GM23338 (cell line): ENCODE data around the gene MINK1. TPM values are rescaled to one million over a fixed set of nuclear protein-coding genes. Genes with fewer than 3 reads are reported as not detected.
"Not testable (repeated sequence)": the region's sequence is repeated elsewhere in the genome, so short reads cannot be mapped to it uniquely, and the experiment has no call there.

Experiments used
- ATAC-seq: fragments of 200-7000 bp; cut with Tn5 transposase; 3 replicates; pipeline ENCODE4 v1.9.1; 2020
- DNase-seq: peaks from one replicate; pipeline ENCODE4 v3.0.0-alpha.2; 2015; ENCODE audit warnings: low spot score
- H2AFZ ChIP-seq: fragments of 200-600 bp; sonication (generic); 2 replicates; pipeline ENCODE4 v1.8.0; 2016; ENCODE audit warnings: antibody characterized with exemption, mild to moderate bottlenecking, moderate library complexity
- H3F3A ChIP-seq: fragments of 200-600 bp; sonication (generic); replicated peaks from 2 replicates; pipeline ENCODE4 v1.8.0; 2017; ENCODE audit warnings: antibody characterized with exemption, mixed run types, low read depth
- H3K27ac ChIP-seq: fragments of 200-600 bp; sonication (generic); 2 replicates; pipeline ENCODE4 v1.6.1; 2016; ENCODE audit warnings: low read depth
- H3K27me3 ChIP-seq: fragments of 200-600 bp; sonication (generic); 2 replicates; pipeline ENCODE4 v1.8.0; 2016; ENCODE audit warnings: mild to moderate bottlenecking, mixed run types, moderate library complexity; ENCODE audit not compliant: insufficient read depth
- H3K36me3 ChIP-seq: fragments of 200-600 bp; sonication (generic); 2 replicates; pipeline ENCODE4 v1.8.0; 2016; ENCODE audit warnings: mild to moderate bottlenecking; ENCODE audit not compliant: insufficient read depth
- H3K4me1 ChIP-seq: fragments of 200-600 bp; sonication (generic); 2 replicates; pipeline ENCODE4 v1.8.0; 2016; ENCODE audit warnings: mild to moderate bottlenecking, moderate library complexity; ENCODE audit not compliant: insufficient read depth
- H3K4me2 ChIP-seq: fragments of 200-600 bp; sonication (generic); 2 replicates; pipeline ENCODE4 v1.7.1; 2017; ENCODE audit warnings: mixed run types
- H3K4me3 ChIP-seq: fragments of 200-600 bp; sonication (generic); 2 replicates; pipeline ENCODE4 v1.6.1; 2016; ENCODE audit warnings: mixed run types
- H3K79me2 ChIP-seq: fragments of 200-600 bp; sonication (generic); replicated peaks from 2 replicates; pipeline ENCODE4 v1.8.0; 2017; ENCODE audit warnings: mild to moderate bottlenecking; ENCODE audit not compliant: insufficient read depth
- H3K9me2 ChIP-seq: fragments of 200-600 bp; sonication (generic); 2 replicates; pipeline ENCODE4 v1.8.0; 2017; ENCODE audit not compliant: insufficient read depth
- H4K20me1 ChIP-seq: fragments of 200-600 bp; sonication (generic); replicated peaks from 2 replicates; pipeline ENCODE4 v1.8.0; 2017; ENCODE audit warnings: mild to moderate bottlenecking; ENCODE audit not compliant: insufficient read depth
- H3K27ac Mint-ChIP-seq: 2 replicates; pipeline ENCODE4 v1.8.0; 2020; ENCODE audit warnings: inconsistent platforms, mild to moderate bottlenecking, moderate library complexity, mixed read lengths
- H3K27me3 Mint-ChIP-seq: 3 replicates; pipeline ENCODE4 v1.8.0; 2022; ENCODE audit warnings: low read depth, mild to moderate bottlenecking, moderate library complexity, mixed read lengths, inconsistent platforms; ENCODE audit not compliant: insufficient read depth, poor library complexity
- H3K36me3 Mint-ChIP-seq: 3 replicates; pipeline ENCODE4 v1.8.0; 2021; ENCODE audit warnings: low read depth, mild to moderate bottlenecking, inconsistent platforms, moderate library complexity, mixed read lengths
- H3K4me1 Mint-ChIP-seq: 3 replicates; pipeline ENCODE4 v1.8.0; 2020; ENCODE audit warnings: mild to moderate bottlenecking, inconsistent platforms, mixed read lengths
- H3K4me3 Mint-ChIP-seq: 3 replicates; pipeline ENCODE4 v1.8.0; 2021; ENCODE audit warnings: moderate library complexity, mild to moderate bottlenecking, inconsistent platforms, mixed read lengths
- H3K9me3 Mint-ChIP-seq: 3 replicates; pipeline ENCODE4 v1.8.0; 2020; ENCODE audit warnings: moderate library complexity, mild to moderate bottlenecking, inconsistent platforms, mixed read lengths
- EZH2 ChIP-seq: fragments of 200-600 bp; sonication (generic); IDR thresholded peaks from one replicate; pipeline ENCODE4 v1.8.0; 2017; ENCODE audit warnings: antibody characterized with exemption, mild to moderate bottlenecking, low read depth; ENCODE audit not compliant: unreplicated experiment
- EZH2phosphoT487 ChIP-seq: fragments of 200-600 bp; sonication (generic); IDR thresholded peaks from one replicate; pipeline ENCODE4 v1.8.1; 2018; ENCODE audit warnings: antibody characterized with exemption; ENCODE audit not compliant: unreplicated experiment
- ZNF331 ChIP-seq: fragments of 250-450 bp; sonication (Bioruptor Pico); IDR thresholded peaks from 2 replicates; pipeline ENCODE4 v1.5.0; 2020; ENCODE audit warnings: low read depth, mild to moderate bottlenecking, moderate library complexity
- polyA plus RNA-seq: library from polyadenylated mRNA; unstranded; fragments of >200 nt; fragmentation: Nextera tagmentation; extraction: Ambion mirVana; gene quantifications from 2 replicates; pipeline ENCODE4 v1.2.1, GENCODE V29; 2016
- total RNA-seq: library from RNA; depleted of rRNA; stranded (reverse); fragments of >200 nt; shearing (Covaris generic); gene quantifications from 2 replicates; pipeline ENCODE4 v1.2.3, GENCODE V29; 2014
- TF ChIP-seq, protein P1 (sequence below): fragments of 250-450 bp; sonication (Bioruptor Pico); IDR thresholded peaks from 2 replicates; pipeline ENCODE4 v1.5.0; 2020; ENCODE audit warnings: mild to moderate bottlenecking, moderate library complexity

The MINK1 gene
- total and polyA plus RNA-seq, 2 experiments from 2014 or later, result 17.3 to 54.9 TPM

DNA sequence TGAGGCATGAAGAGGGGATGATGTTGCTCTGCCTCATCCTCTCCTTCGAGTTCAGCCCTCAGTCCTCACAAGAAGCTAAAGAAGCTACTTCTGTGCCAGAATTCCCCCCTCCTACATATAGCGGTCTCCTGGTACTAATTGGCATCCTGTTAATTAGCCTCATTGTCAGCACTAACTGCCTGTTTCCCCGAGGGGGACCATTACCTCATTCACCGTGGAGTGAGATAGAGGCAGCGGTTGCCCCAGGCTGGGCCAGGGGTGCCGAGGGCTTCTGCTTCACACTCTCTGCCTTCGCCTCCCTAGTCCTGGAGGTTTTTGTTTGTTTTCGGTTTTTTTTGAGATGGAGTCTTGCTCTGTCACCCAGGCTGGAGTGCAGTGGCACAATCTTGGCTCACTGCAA lies 5.7 kb upstream of the MINK1 start:
- Histone ChIP-seq H3K4me1 (no peaks in the 10 kb centered on the region), H3K27ac (no peak overlapping the region), H3K9me2 (no peaks in the 10 kb centered on the region), H3K36me3 (no peaks in the 10 kb centered on the region), H3K79me2 (no peaks in the 10 kb centered on the region), H2AFZ (no peak overlapping the region), H3K4me3 (no peak overlapping the region), H3K4me2 (no peak overlapping the region), H4K20me1 (no peaks in the 10 kb centered on the region), H3K27me3 (no peaks in the 10 kb centered on the region), H3F3A (no peaks in the 10 kb centered on the region)
- H3K27ac Mint-ChIP-seq, result no peak overlapping the region
- peak; percentile 61 for ATAC-seq
- no peaks in the 10 kb centered on the region for H3K9me3 Mint-ChIP-seq
- no peak overlapping the region for H3K4me3 Mint-ChIP-seq
- DNase-seq, result no peak
- H3K36me3 Mint-ChIP-seq, result peaks cover 3% of the 10 kb centered on the region; the same call in 2 of the 3 replicates
- H3K4me1 Mint-ChIP-seq, result no peaks in the 10 kb centered on the region
- TF ChIP-seq, protein P1, sequence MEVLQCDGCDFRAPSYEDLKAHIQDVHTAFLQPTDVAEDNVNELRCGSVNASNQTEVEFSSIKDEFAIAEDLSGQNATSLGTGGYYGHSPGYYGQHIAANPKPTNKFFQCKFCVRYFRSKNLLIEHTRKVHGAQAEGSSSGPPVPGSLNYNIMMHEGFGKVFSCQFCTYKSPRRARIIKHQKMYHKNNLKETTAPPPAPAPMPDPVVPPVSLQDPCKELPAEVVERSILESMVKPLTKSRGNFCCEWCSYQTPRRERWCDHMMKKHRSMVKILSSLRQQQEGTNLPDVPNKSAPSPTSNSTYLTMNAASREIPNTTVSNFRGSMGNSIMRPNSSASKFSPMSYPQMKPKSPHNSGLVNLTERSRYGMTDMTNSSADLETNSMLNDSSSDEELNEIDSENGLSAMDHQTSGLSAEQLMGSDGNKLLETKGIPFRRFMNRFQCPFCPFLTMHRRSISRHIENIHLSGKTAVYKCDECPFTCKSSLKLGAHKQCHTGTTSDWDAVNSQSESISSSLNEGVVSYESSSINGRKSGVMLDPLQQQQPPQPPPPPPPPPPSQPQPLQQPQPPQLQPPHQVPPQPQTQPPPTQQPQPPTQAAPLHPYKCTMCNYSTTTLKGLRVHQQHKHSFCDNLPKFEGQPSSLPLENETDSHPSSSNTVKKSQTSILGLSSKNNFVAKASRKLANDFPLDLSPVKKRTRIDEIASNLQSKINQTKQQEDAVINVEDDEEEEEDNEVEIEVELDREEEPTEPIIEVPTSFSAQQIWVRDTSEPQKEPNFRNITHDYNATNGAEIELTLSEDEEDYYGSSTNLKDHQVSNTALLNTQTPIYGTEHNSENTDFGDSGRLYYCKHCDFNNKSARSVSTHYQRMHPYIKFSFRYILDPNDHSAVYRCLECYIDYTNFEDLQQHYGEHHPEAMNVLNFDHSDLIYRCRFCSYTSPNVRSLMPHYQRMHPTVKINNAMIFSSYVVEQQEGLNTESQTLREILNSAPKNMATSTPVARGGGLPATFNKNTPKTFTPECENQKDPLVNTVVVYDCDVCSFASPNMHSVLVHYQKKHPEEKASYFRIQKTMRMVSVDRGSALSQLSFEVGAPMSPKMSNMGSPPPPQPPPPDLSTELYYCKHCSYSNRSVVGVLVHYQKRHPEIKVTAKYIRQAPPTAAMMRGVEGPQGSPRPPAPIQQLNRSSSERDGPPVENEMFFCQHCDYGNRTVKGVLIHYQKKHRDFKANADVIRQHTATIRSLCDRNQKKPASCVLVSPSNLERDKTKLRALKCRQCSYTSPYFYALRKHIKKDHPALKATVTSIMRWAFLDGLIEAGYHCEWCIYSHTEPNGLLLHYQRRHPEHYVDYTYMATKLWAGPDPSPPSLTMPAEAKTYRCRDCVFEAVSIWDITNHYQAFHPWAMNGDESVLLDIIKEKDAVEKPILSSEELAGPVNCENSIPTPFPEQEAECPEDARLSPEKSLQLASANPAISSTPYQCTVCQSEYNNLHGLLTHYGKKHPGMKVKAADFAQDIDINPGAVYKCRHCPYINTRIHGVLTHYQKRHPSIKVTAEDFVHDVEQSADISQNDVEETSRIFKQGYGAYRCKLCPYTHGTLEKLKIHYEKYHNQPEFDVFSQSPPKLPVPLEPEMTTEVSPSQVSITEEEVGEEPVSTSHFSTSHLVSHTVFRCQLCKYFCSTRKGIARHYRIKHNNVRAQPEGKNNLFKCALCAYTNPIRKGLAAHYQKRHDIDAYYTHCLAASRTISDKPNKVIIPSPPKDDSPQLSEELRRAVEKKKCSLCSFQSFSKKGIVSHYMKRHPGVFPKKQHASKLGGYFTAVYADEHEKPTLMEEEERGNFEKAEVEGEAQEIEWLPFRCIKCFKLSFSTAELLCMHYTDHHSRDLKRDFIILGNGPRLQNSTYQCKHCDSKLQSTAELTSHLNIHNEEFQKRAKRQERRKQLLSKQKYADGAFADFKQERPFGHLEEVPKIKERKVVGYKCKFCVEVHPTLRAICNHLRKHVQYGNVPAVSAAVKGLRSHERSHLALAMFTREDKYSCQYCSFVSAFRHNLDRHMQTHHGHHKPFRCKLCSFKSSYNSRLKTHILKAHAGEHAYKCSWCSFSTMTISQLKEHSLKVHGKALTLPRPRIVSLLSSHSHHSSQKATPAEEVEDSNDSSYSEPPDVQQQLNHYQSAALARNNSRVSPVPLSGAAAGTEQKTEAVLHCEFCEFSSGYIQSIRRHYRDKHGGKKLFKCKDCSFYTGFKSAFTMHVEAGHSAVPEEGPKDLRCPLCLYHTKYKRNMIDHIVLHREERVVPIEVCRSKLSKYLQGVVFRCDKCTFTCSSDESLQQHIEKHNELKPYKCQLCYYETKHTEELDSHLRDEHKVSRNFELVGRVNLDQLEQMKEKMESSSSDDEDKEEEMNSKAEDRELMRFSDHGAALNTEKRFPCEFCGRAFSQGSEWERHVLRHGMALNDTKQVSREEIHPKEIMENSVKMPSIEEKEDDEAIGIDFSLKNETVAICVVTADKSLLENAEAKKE (CRISPR knock-in tag), result no peak
- TF ChIP-seq ZNF331 (CRISPR knock-in tag) (no peak), EZH2 (no peak), EZH2phosphoT487 (no peak)
- H3K27me3 Mint-ChIP-seq, result peaks cover 4% of the 10 kb centered on the region

DNA sequence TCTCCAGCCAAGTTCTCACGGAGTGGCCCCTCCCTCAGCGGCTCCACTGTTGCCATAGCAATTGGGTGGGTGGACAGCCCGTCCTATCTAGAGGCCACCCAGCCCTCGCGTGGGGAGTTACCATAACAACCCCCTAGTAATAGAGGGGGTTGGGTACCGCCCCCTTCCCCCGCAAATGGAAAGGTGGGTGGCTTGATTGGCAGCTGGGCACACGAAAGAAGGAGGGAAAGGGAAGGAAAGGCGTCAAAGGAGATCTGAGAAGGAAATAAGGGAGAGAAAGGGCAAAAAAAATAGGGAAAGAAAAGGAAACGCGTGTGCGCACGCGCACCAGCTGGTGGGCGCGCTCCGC lies 337 bp upstream of the MINK1 start:
- not testable (repeated sequence) for ATAC-seq, H3K9me3 Mint-ChIP-seq, DNase-seq, H3K27me3 ChIP-seq, H3K9me2 ChIP-seq, H3K36me3 Mint-ChIP-seq, H3K36me3 ChIP-seq, H3K27me3 Mint-ChIP-seq, H4K20me1 ChIP-seq, H3F3A ChIP-seq
- H3K4me2 ChIP-seq, result peak overlapping the region; percentile 99
- Mint-ChIP-seq H3K4me1 (peaks cover 17% of the 10 kb centered on the region), H3K4me3 (peak overlapping the region; percentile 88), H3K27ac (peak overlapping the region; percentile 93)
- peak overlapping the region; percentile 88 for H3K4me3 ChIP-seq
- peak overlapping the region; percentile 94; the same call in 1 of the 2 replicates for H3K27ac ChIP-seq
- peaks cover 11% of the 10 kb centered on the region for H3K4me1 ChIP-seq
- H2AFZ ChIP-seq, result peak overlapping the region; percentile 98; the same call in 1 of the 2 replicates
- H3K79me2 ChIP-seq, result peaks cover 42% of the 10 kb centered on the region
